H9 (cell line): Measurements from ENCODE around the gene TTC24. TPM values are rescaled to one million over a fixed set of nuclear protein-coding genes. Genes with fewer than 3 reads are reported as not detected.

ENCODE experiments used
- DNase-seq: peaks from one replicate; pipeline ENCODE4 v3.0.0-alpha.2; 2017
- H2AFZ ChIP-seq: one replicate; pipeline ENCODE4 v1.6.1; 2013; ENCODE audit warnings: mild to moderate bottlenecking, low read length, control low read depth, moderate library complexity
- H2AK5ac ChIP-seq: 2 replicates; pipeline ENCODE4 v1.6.1; 2013; ENCODE audit warnings: low read length, control low read depth, mixed read lengths; ENCODE audit not compliant: insufficient read length
- H2BK120ac ChIP-seq: one replicate; pipeline ENCODE4 v1.6.1; 2013; ENCODE audit warnings: low read depth, mild to moderate bottlenecking, low read length, control low read depth, inconsistent platforms; ENCODE audit not compliant: poor library complexity, severe bottlenecking
- H2BK12ac ChIP-seq: 2 replicates; pipeline ENCODE4 v1.6.1; 2013; ENCODE audit warnings: low read length, control low read depth, mixed read lengths, low read depth; ENCODE audit not compliant: insufficient read length
- H2BK15ac ChIP-seq: 2 replicates; pipeline ENCODE4 v1.6.1; 2013; ENCODE audit warnings: low read depth, low read length, control low read depth
- H2BK20ac ChIP-seq: one replicate; pipeline ENCODE4 v1.6.1; 2013; ENCODE audit warnings: low read depth, mild to moderate bottlenecking, low read length, control low read depth, inconsistent platforms; ENCODE audit not compliant: poor library complexity, severe bottlenecking
- H2BK5ac ChIP-seq: 2 replicates; pipeline ENCODE4 v1.6.1; 2013; ENCODE audit warnings: low read length, control low read depth, mixed read lengths; ENCODE audit not compliant: insufficient read length
- H3K14ac ChIP-seq: 2 replicates; pipeline ENCODE4 v1.6.1; 2013; ENCODE audit warnings: low read length, control low read depth; ENCODE audit not compliant: insufficient read depth
- H3K18ac ChIP-seq: 2 replicates; pipeline ENCODE4 v1.6.1; 2013; ENCODE audit warnings: low read depth, mild to moderate bottlenecking, mixed read lengths, low read length, control low read depth; ENCODE audit not compliant: insufficient read length
- H3K23ac ChIP-seq: 2 replicates; pipeline ENCODE4 v1.6.1; 2013; ENCODE audit warnings: low read length, control low read depth, mixed read lengths, low read depth; ENCODE audit not compliant: insufficient read length
- H3K23me2 ChIP-seq: 2 replicates; pipeline ENCODE4 v1.6.1; 2013; ENCODE audit warnings: low read depth, mild to moderate bottlenecking, mixed read lengths, low read length, control low read depth; ENCODE audit not compliant: insufficient read length, poor library complexity, severe bottlenecking
- H3K27ac ChIP-seq: 2 replicates; pipeline ENCODE4 v1.5.1; 2013; ENCODE audit warnings: low read length, control low read depth, mixed read lengths, low read depth; ENCODE audit not compliant: insufficient read length
- H3K27me3 ChIP-seq: 2 replicates; pipeline ENCODE4 v1.6.1; 2013; ENCODE audit warnings: low read length, control low read depth, inconsistent platforms; ENCODE audit not compliant: insufficient read depth
- H3K4ac ChIP-seq: 2 replicates; pipeline ENCODE4 v1.6.1; 2013; ENCODE audit warnings: low read depth, mild to moderate bottlenecking, control low read depth, inconsistent platforms, low read length, moderate library complexity
- H3K4me1 ChIP-seq: 2 replicates; pipeline ENCODE4 v1.6.1; 2013; ENCODE audit warnings: low read length, control low read depth, inconsistent platforms; ENCODE audit not compliant: insufficient read depth
- H3K4me2 ChIP-seq: 2 replicates; pipeline ENCODE4 v1.6.1; 2013; ENCODE audit warnings: low read length, control low read depth, mixed read lengths; ENCODE audit not compliant: insufficient read length, insufficient read depth
- H3K56ac ChIP-seq: 2 replicates; pipeline ENCODE4 v1.6.1; 2013; ENCODE audit warnings: low read depth, mild to moderate bottlenecking, mixed read lengths, low read length, control low read depth; ENCODE audit not compliant: insufficient read length
- H3K79me1 ChIP-seq: 2 replicates; pipeline ENCODE4 v1.6.1; 2013; ENCODE audit warnings: low read depth, mild to moderate bottlenecking, moderate library complexity, low read length, control low read depth, inconsistent platforms; ENCODE audit not compliant: insufficient read depth, poor library complexity, severe bottlenecking
- H3K79me2 ChIP-seq: 2 replicates; pipeline ENCODE4 v1.6.1; 2013; ENCODE audit warnings: low read length, control low read depth, inconsistent platforms; ENCODE audit not compliant: insufficient read depth
- H3K9ac ChIP-seq: 2 replicates; pipeline ENCODE4 v1.6.1; 2013; ENCODE audit warnings: low read length, control low read depth, mixed read lengths; ENCODE audit not compliant: insufficient read length; ENCODE audit errors: extremely low read depth
- H3K9me3 ChIP-seq: one replicate; pipeline ENCODE4 v1.6.1; 2013; ENCODE audit warnings: low read depth, low read length, inconsistent platforms; ENCODE audit not compliant: control insufficient read depth
- H3T11ph ChIP-seq: one replicate; pipeline ENCODE4 v1.6.1; 2013; ENCODE audit warnings: mild to moderate bottlenecking, low read length, control low read depth, inconsistent platforms
- H4K20me1 ChIP-seq: one replicate; pipeline ENCODE4 v1.6.1; 2013; ENCODE audit not compliant: control insufficient read depth, insufficient read length, insufficient read depth
- H4K5ac ChIP-seq: 2 replicates; pipeline ENCODE4 v1.6.1; 2013; ENCODE audit warnings: low read depth, mild to moderate bottlenecking, mixed read lengths, low read length, control low read depth; ENCODE audit not compliant: insufficient read length
- H4K8ac ChIP-seq: replicated peaks from 2 replicates; pipeline ENCODE4 v1.6.1; 2013; ENCODE audit warnings: low read length, control low read depth, mixed read lengths, low read depth; ENCODE audit not compliant: insufficient read length
- H4K91ac ChIP-seq: 2 replicates; pipeline ENCODE4 v1.6.1; 2013; ENCODE audit warnings: low read depth, mild to moderate bottlenecking, moderate library complexity, mixed read lengths, low read length, control low read depth; ENCODE audit not compliant: insufficient read length
- H3K27ac Mint-ChIP-seq, 3 experiments: 2 replicates in 2 of 3; 3 replicates in 1 of 3; pipeline ENCODE4 v1.8.0; 2020 to 2021; ENCODE audit warnings: mixed read lengths in 3 of 3, mild to moderate bottlenecking in 1 of 3, moderate library complexity in 1 of 3
- H3K27me3 Mint-ChIP-seq: 2 replicates; pipeline ENCODE4 v1.8.0; 2021; ENCODE audit warnings: low read depth, mild to moderate bottlenecking, moderate library complexity, mixed read lengths
- H3K36me3 Mint-ChIP-seq, 3 experiments: 2 replicates in 2 of 3; 3 replicates in 1 of 3; pipeline ENCODE4 v1.8.0; 2020 to 2021; ENCODE audit warnings: low read depth in 3 of 3, mixed read lengths in 3 of 3; ENCODE audit not compliant: insufficient read depth in 1 of 3
- H3K4me1 Mint-ChIP-seq, 2 experiments: 2 replicates each; pipeline ENCODE4 v1.8.0; 2020; ENCODE audit warnings: mixed read lengths in 2 of 2
- H3K4me3 Mint-ChIP-seq, 2 experiments: 2 replicates in 1 of 2; 3 replicates in 1 of 2; pipeline ENCODE4 v1.8.0; 2020 to 2021; ENCODE audit warnings: mild to moderate bottlenecking in 2 of 2, mixed read lengths in 2 of 2, moderate library complexity in 1 of 2
- H3K9me3 Mint-ChIP-seq, 2 experiments: 2 replicates in 1 of 2; 3 replicates in 1 of 2; pipeline ENCODE4 v1.8.0; 2020; ENCODE audit warnings: mild to moderate bottlenecking in 2 of 2, mixed read lengths in 2 of 2, moderate library complexity in 1 of 2
- CTCF ChIP-seq: fragments of 200-600 bp; sonication (generic); conservative IDR thresholded peaks from 3 replicates; pipeline ENCODE4 v1.8.0; 2021; ENCODE audit warnings: antibody characterized with exemption, mild to moderate bottlenecking
- WGBS: extraction: QIAGEN DNeasy Blood & Tissue Kit; methylation state at CpG from one replicate; pipeline ENCODE4 v1.1.7; 2013; ENCODE audit warnings: missing lambda C conversion rate, low lambda C conversion rate, mixed read lengths; ENCODE audit not compliant: insufficient read length; ENCODE audit errors: extremely low coverage; 5-methylcytosine and 5-hydroxymethylcytosine counted together
- total RNA-seq: library from RNA; stranded (reverse); gene quantifications from 2 replicates; pipeline ENCODE4 v1.2.1, GENCODE V29; 2021

The TTC24 gene
- total RNA-seq, 1 experiment from 2014 or later, result 0.26 TPM

DNA sequence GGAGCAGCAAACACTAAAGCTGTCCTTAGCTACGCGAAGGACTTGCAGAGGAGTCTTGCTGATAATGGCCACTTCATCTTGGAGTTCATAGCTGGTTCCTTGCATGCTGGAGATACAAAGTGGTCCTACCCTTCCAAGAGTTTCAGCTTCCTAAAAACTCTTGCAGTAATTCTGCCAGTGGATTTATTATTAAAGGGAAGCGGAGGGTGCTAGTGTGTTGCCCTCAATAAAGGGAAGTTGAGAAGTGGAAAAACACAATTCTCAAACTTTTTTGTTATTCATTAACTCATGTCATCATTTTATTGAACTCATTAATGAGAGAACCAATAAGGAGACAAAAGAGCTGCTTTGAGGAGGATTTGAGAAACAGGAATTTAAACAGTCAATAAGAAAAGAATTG is 33.1 kb downstream of the TTC24 start:
- Histone ChIP-seq H3K9me3 (no peaks in the 10 kb centered on the region), H2BK15ac (no peak overlapping the region), H3K23ac (no peak overlapping the region), H2AK5ac (no peak overlapping the region), H2BK20ac (no peak overlapping the region), H3K4me2 (no peak overlapping the region), H4K20me1 (no peaks in the 10 kb centered on the region), H3K18ac (no peak overlapping the region), H3K4ac (no peak overlapping the region), H3T11ph (no peak overlapping the region), H4K5ac (no peak overlapping the region), H3K27me3 (no peaks in the 10 kb centered on the region), H3K9ac (no peak overlapping the region), H3K79me1 (no peaks in the 10 kb centered on the region), H3K27ac (no peak overlapping the region), H4K8ac (no peak overlapping the region), H3K79me2 (no peaks in the 10 kb centered on the region), H2BK5ac (no peak overlapping the region), H3K56ac (no peak overlapping the region), H3K4me1 (no peaks in the 10 kb centered on the region; the same call in 1 of the 2 replicates), H2BK120ac (no peak overlapping the region), H3K14ac (no peak overlapping the region), H2AFZ (no peak overlapping the region), H3K23me2 (no peaks in the 10 kb centered on the region), H2BK12ac (no peak overlapping the region), H4K91ac (no peak overlapping the region)
- Mint-ChIP-seq H3K4me1 (peaks cover 6 to 13% of the 10 kb centered on the region in 2 experiments; a peak in 3 of 4 replicates), H3K36me3 (no peaks in the 10 kb centered on the region), H3K27ac (no peak overlapping the region), H3K4me3 (no peak overlapping the region), H3K27me3 (peaks cover 19% of the 10 kb centered on the region), H3K9me3 (no peaks in the 10 kb centered on the region; a peak in 1 of 5 replicates)
- TF ChIP-seq CTCF, result no peak
- no peak for DNase-seq
- WGBS, result no CpG with 5 or more reads among the region's 3 CpGs
